Right lung (tissue), 5 donors: ENCODE measurements around the gene TMEM131. TPM values are rescaled to one million over a fixed set of nuclear protein-coding genes. Genes with fewer than 3 reads are reported as not detected.

Experiments used
- DNase-seq, 2 donors: peaks; one replicate each; pipeline ENCODE4 v3.0.0-alpha.2; 2013
- polyA plus RNA-seq, 5 donors: library from polyadenylated mRNA; unstranded; fragments of 120-200 nt; gene quantifications; one replicate each; pipeline versions ENCODE4 v1.2.1 to v1.2.3, GENCODE V29; 2013; ENCODE audit warnings: inconsistent platforms in 1 of 5, low replicate concordance in 1 of 5; ENCODE audit not compliant: insufficient read length in 5 of 5, insufficient read depth in 1 of 5

Gene TMEM131
- polyA plus RNA-seq, 5 donors: 41.3 to 50.1 (median 46.7) TPM

DNA sequence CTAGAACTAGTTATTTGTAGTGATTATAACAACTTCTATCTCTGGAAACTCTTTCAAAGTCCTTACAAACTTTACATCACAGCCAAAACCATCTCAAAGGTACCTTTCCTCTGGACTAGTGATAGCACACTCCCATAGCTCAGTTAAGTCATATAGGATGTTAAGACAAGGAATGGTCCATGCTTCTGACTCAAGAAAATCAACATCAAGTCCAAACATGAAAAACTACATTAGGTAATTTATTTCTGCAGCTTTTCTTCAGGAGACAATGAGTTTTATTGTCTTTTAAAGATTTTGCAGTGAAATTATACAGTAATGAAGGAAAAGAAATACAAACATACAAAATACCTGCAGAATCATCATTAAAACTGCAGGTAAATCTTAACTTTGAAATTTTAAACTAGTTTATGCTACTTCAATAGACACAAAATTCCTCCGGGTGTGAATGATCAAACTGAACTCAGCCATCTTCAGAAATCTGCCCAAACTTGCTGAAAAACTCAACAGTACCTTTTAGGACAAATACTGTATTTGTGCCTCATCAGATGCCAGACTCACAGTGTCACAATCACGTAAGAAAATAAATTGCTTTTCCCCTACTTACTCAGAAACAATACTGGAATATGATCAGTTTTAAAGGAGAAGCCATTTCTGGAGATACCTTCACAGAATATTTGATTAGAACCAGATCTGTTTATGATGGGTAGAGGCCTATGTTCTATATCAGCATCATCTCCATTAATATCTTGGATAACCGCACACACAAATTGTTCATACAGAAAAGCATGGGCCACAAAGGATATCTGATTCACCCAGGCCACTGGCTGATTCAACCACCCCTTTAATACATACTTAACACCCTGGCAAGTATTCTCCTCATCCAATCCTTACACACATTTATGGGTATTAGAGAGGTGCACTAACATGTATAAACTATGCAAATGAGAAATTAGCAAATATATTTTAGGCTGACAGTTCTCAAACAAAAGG lies 2.6 kb downstream of the TMEM131 start:
- no peak for DNase-seq

DNA sequence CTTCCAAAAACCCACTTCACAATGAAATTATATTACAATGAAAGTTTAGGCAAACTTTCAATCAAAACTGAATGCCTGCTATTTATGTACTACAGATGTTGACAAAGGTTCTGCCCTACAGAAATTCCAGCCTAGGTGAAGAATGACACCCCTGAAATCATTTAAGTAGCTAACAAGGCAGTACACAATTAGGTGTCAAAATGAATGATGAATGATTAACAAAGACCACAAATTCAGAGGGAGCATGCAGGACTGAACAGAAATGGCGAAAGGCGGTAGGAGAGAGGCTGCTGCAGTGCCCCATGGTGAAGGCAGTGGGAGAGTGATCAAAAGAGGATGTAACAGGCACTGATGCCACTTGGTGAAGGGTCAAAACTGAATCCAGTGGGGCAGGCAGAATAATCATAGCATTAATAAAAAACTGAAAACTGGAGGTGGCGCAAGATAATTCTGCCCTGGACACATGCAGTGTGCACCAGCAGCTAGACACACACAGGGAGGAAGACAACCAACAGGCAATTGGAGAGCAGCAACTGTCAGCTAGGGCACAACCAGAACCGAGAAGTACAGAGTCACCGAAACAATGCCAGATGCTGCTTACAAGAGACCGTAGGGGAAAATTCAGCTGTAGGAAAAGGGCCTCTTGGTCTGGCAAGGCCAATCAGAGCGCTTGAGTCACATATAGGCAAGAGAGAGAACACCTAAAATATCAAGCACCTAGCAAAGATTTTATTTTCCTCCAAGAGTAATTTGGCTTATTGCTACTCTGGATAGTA lies 4.5 kb downstream of the TMEM131 start:
- no peak for DNase-seq

DNA sequence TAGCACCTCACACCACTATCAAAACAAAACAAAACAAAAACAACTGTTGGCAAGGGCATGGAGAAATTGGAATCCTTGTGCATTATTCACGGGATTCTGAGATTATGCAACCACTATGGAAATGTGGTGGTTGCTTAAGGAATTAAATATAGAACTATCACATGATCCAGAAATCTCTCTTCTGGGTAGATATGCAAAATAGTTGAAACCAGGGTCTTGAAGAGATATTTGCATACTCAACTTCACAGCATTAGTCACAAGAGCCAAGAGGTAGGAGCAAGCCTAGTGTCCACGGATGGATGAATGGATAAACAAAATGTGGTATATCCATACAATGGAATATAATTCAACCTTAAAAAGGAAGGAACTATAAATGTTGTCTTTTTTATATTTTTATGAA lies 7.0 kb downstream of the TMEM131 start:
- DNase-seq: no peak

DNA sequence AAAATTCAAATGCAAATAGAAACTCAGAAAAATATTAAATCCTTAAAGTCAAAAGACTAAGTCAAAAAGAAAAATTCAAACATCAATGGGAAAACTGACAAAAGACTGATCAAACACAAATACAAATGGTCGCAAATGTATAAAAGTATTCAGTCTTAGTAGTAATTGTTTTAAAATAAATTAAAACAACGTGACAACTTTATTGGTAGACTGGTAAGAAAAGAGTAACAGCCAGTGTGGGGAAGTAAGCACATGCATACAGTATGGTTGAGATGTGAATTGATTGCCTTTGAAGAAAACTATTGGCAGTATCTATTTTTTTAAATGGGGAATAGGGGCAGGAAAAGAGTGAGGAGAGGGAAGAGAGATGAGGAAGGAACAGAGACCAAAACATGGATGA lies 9.8 kb downstream of the TMEM131 start:
- DNase-seq: no peak

DNA sequence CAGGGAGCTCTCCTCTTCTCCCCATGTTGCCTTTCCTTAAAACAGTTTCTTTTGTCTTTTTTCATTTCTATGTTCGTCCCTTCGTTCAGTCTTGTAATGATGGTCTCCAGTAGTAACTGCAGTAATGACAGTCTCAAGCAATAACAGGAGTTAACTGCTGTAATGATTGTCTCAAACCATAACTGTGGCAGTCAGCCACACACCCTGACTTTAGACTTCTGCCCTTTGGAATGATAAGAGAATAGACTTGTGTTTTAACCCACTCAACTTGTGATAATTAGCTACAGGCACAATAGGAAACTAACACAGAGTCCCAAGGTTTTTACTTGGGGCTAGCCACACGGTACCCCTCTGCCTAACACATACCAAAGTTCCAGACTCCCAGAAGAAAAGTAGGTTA lies 12.1 kb downstream of the TMEM131 start:
- DNase-seq: no peak

DNA sequence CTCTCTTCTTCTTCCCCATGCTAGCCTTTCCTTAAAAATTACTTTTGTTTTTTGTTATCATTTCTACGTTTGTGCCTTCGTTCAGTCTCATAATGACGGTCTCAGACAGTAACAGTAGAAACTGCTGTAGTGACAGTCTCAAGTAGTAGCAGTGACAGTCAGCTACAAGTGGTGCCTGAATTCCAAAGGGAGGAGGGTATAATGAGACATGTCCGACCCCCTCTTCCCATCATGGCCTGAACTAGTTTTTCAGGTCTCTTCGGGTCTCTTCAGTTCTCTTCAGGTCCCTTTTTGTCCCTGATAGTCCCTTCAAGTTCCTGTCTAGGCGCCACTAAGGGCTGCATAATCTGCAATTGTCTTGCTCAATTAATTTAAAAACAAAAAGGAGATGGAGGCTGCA lies 12.6 kb downstream of the TMEM131 start:
- DNase-seq: no peak

DNA sequence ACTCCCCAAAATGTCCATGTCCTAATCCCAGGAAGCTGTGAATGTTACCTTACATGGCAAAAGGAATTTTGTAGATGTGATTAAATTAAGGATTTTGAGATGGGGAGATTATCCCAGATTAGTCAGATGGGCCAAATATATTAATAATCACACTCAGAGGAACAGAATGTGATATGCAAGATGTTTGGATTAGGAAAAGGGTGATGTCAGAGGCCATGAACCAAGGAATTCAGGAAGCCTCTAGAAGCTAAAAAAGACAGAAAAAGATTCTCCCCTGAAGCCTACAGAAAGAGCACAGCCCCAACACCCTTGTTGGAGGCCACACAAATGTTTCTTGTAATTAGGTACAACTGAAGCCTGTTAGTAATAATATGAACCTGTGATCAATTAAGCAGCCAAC lies 13.1 kb downstream of the TMEM131 start:
- DNase-seq: no peak

DNA sequence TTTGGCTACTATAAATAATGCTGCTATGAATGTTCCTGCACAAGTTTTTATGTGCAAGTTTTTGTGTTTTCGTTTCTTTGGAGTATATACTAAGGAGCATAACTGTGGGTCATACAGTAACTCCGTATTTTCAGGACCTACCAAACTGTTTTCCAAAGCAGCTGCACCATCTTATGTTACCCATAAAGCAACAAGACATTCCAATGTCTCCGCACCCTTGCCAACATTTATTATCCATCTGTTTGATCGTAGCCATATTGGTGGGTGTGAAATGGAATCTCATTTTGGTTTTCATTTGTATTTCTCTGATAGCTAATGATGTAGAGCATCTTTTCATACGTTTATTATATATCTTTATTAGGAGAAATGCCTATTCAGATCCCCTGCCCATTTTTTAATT lies 13.8 kb downstream of the TMEM131 start:
- no peak for DNase-seq

DNA sequence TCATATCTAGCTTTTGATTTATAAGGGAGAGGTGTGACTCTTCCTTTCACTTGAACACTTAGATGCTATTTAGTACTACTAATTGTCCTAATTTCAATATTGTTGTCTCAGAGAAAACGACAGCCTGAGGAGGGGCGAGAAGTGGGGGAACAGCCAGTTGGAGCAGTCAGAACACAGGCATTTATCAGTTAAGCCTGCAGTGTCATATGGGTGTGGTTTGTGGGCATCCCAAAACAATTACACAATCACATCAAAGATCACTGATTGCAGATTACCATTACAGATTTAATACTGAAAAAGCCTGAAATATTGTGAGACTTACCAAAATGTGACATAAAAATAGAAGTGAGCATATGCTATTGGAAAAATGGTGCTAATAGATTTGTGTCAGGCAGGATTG lies 15.8 kb downstream of the TMEM131 start:
- no peak for DNase-seq

DNA sequence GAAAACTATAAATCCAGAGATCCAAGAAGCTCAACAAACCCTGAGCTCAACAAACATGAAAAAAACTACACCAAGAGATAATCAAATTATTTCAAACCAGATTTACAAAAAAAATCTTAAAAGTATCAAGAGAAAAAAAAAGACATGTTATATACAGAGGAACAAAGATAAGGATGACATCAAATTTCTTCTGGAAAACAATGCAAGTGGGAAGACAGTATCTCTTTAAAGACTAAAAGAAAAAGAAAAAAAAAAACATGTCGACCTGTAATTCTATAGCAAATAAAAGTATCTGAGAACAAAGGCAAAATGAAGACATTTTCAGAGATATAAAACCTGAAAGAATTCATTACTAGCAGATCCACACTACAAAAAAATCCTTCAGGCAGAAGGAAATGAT lies 21.3 kb downstream of the TMEM131 start:
- no peak for DNase-seq

DNA sequence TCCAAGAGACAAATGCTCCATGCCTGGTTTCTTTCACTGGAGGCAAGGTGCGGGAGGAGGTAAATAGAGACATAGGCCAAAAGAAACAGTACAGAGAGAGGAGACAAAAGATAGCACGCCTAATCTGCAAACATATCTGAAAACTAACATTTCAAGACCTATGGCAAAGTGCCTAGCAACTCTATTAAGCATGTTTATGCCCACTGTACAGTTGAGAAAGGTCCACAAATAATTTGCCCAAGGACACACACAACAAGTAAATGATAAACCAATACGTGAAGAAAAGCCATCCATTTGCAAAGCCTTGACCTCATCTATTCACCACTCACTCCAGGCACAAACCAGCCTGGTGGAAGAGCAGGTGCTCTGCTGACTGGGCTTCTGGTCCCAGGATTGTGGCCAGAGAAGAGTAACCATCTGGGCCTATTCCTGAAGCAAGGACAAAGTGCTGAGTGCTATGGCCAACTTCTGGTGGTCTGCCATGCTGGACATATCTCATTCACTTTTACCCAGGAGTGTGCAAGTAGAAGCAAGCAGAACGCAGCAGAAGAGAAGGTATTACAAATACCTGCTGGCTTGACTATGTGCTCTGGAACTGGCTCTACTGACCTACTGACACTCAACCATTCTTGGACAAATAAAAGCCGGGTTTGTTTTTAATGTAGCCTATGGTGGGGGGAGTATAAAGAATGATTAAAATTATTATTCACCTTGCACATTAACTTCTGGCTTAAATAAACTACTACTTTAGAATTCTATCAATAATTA lies 25.3 kb downstream of the TMEM131 start:
- no peak for DNase-seq

DNA sequence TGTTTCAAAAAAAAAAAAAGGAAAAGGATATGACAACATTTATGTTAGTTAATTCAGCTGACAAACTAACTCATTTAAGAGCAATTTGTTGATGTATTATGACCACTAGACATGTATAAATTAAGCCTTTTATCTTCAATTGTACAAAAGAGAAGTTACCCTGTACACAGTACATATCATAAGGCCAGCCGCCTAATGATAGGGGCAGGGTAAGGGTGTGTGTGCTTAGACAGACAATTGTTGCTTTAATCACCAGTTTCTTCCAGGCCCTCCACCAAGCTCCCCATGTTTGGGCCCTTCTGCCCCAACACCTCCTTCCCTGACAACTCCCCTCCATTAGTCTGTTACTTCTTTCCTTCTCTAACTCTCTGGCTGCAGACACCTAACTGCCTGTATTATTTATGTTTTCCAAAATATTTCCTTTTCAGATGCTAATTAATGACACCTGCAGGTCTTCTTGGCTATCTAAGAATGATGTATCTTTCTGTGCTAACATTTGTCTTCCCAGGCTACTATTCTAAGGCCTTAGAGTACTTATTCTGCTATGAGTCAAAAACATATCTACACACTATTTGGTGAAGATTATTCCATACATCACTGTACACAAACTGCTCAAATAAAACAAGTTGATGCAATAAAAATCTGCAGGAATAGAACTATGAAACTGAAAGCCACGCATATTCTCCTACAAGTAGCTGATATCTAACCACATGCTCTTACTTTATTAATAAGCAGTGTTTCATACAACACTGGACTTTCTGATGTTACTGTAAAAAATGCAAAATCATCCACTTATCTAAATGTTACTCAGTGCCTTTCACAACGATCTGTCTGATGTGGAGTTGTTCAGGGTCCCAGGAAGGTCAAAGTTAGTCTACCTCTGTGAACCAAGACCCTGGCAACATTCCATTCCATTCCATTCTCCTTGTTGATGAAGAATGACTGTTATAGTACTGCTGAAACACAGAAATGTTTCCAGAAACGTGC lies 26.4 kb downstream of the TMEM131 start:
- DNase-seq: no peak

DNA sequence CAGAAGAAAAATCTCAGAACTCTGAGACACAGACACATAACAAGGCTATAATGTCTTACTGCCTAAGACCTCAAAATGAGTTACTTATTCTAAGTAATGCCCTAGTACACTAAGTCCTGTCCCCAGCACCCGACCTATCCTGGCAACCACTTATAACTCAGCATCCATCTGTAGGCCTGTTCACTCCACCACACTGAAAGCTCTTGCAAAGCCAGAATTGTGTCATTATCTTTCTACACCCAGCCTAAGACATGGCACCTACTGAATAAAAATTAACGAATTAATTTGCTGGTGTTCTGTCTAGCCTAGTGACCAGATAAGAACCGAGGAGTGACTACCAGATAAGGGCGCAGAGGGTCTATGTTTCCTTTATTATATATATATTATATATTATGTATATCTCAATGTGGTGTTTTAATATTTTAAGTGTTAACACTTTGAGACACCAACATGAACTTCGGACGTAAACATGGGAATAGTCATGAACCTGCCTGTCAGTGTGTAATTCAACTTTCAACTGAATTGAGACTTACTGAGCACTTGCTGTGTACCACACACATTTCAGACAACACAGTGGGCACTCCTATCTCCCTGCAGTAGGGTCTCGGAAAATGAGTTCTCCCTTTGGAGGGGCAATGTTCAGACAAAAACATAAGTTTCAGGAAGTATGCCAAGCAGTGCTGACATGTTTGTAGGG lies 27.7 kb downstream of the TMEM131 start:
- DNase-seq: no peak

DNA sequence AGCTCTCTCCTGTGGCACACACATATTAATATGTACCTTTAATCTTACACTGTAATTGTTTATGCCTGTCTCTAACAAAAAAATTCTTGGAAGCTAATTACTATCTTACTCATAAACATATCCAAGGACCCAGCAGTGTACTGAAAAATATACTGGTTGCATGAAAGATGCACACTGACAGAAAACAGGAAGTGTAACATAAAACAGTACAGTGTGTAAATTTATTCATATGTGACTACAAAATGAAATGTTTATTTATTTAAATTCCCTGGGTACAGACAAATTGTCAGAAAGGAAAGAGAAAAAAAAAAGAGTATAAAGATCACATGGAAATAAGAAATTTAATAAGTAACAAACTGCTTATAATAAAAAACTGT lies 28.5 kb downstream of the TMEM131 start:
- no peak for DNase-seq

DNA sequence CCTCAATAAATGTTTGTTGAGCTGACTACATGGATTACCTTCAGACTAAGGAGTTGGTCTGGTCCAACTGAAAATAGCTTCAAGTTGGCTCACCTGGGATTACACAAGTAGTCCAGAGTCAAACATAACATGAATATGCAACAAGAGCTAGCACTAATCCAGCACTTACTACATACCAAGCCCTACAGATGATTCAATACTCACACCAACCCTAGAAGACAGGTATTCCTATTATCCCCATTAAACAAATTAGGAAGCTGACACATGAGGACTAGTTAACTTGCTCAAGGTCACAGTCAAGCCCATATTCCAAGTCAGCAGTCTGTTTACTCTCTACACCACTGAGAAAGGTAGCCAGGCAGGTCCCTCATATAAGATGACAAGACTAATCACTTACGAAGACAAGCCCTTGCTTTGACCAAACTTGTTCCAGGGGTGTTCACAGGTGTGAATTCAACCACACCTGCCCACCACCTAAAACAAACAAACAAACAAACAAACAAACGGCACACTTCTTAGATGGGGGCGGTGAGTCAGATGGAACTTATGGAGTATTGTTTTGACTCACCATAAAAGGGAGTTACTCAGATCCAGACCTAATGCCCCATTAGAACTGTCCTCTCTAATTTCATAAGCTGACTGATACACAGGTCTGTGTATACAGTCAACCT lies 29.1 kb downstream of the TMEM131 start:
- no peak for DNase-seq

DNA sequence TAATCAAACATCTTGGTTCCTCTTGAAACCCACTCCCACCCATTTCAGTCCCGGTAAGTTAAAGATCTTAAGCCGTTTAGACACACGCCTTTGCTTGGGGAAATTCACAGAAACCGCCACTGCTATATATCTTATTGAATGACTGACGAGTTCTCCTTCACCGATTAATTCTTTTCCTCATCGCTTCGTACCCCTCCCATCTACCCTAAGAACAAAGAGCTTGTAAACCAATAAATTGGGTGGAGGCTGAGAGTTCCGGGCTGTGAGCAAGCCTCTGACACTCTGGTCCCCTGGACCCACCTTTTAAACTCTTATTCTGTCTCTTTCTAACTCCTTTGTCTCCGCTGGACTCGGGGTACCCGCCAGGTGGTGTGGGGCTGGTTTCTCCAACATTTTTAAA lies 30.6 kb downstream of the TMEM131 start:
- no peak for DNase-seq

DNA sequence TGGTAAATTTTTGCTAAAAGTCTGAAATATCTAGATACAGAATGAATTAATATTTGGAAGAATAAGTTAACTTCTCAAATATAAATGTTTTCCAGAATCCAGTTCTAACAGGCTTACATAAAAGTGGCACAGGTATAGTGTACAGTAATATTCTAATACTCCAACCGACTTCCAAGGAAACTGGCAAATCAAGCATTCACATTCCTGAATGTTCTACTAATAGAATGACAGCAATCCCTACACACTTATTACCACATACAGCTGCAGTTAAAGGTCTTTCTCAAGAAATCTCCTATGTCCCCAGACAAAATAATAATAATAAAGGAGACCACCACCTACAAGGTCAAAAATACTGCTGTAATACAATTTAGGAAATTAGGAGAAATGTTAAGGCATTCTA lies 31.9 kb downstream of the TMEM131 start:
- no peak for DNase-seq

DNA sequence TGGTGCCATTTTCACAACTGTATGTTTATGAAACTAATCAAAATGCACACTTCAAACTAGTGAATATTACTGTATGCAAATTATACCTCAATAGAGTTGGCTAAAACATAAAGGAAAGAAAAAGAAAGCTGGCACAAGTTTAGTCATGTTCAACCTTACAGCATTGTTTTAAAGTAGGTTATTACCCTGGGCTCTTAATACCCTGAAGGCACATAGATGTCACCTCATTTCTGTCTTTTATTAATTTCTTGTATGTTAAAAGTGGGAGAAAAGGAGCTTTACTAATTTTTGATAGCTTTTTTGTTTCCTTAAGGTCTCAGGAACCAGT lies 32.7 kb downstream of the TMEM131 start:
- no peak for DNase-seq

DNA sequence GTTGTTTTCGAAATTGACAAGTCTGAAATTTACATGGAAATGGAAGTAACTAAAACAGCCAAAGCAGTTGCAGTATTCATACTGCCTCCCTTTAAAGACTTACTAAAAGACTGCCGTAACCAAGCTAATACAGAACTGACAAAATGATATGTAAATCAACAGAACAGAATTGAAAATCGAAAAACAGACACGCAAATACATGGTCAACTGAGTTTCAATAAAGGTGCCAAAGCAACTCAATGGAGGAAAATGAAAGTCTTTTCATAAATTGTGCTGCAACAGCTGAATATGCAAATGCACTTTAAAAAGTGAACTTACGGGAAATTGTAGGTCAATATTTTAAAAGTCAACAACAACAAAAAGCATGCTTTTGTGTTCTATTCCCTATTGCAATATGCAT lies 34.2 kb downstream of the TMEM131 start:
- DNase-seq: no peak

DNA sequence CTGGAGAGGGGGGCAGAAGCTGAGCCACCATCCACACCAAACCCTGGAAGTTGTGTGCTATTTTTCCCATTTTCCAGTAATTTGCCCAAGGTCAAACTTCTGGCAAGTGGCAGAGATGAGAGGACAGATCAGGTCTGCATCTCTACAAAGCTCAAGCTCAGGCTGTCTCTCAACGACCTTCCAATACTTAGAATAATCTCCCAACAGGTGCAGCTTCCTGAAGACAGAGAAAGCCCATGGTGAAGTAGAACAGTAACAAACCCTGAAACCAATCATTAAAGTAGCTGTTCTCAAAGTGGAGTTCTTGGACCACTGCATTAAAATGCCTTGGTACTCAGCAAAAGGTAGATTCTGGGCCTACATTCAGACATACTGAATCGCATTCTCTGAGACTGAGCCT lies 37.6 kb downstream of the TMEM131 start:
- no peak for DNase-seq
